ENCODE data around the gene HOMER3.

Gene HOMER3

DNA sequence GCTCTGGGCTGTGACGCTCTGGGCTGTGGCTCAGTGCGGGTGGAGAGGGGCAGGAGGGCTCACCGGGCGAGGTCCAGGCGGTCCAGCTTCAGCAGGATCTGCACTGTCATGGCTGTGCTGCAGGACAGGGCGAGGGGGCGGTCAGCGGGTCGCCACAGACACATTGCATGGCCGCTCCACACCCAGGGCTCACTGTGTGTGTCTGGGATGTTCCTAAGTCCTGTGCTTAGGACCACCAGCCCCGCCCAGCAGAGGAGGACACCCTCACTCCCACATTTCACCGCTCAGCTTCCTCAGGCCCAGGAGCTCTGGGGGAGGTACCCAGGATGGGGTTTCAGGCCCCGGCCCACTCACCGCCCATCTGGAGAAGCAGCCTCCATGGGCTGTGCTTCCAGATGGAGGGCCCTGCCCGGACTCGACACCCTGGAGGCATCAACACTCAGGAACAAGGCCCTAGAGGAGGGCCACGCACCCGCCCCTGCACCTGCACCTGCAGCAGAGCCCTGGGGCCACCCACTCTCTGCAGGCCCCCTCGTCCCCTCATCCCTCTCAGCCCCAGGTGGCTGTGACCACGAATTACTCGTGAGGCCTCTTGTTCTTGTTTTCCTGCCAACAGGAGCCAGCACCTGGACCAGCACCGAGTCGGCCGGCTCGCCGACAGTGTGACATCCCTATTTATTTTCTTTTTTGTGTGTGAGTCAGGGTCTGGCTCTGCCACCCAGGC lies 35.3 kb downstream of the HOMER3 start:
- Histone ChIP-seq H3K9me2 (ENCODE audit: low read depth, low read length) (no peaks in the 10 kb centered on the region), H3K4me1 (ENCODE audit: insufficient read depth, low read length, severe bottlenecking) (no peaks in the 10 kb centered on the region), H3K4me3 (ENCODE audit: low read depth, low read length, poor library complexity, severe bottlenecking) (no peak overlapping the region), H3K79me2 (ENCODE audit: insufficient read depth, low read length) (no peaks in the 10 kb centered on the region), H3F3A (ENCODE audit: insufficient read depth, low read length) (no peaks in the 10 kb centered on the region), H3K27me3 (ENCODE audit: insufficient read depth, low read length) (no peaks in the 10 kb centered on the region), H3K9ac (ENCODE audit: low read length) (no peak overlapping the region), H2AFZ (ENCODE audit: low read length) (no peak overlapping the region), H3K4me2 (ENCODE audit: low read length) (no peak overlapping the region), H3K27ac (ENCODE audit: low read depth, low read length, poor library complexity, severe bottlenecking) (no peak overlapping the region), H3K36me3 (ENCODE audit: insufficient read depth, low read length) (peaks cover 53% of the 10 kb centered on the region), H3K9me3 (ENCODE audit: low read length) (no peaks in the 10 kb centered on the region), H4K20me1 (ENCODE audit: insufficient read depth, low read length) (no peaks in the 10 kb centered on the region)
- no peak for TF ChIP-seq EZH2 (IDR thresholded peaks at IDR 0.05; ENCODE audit: borderline replicate concordance, low read length)
- TF ChIP-seq, protein P1, sequence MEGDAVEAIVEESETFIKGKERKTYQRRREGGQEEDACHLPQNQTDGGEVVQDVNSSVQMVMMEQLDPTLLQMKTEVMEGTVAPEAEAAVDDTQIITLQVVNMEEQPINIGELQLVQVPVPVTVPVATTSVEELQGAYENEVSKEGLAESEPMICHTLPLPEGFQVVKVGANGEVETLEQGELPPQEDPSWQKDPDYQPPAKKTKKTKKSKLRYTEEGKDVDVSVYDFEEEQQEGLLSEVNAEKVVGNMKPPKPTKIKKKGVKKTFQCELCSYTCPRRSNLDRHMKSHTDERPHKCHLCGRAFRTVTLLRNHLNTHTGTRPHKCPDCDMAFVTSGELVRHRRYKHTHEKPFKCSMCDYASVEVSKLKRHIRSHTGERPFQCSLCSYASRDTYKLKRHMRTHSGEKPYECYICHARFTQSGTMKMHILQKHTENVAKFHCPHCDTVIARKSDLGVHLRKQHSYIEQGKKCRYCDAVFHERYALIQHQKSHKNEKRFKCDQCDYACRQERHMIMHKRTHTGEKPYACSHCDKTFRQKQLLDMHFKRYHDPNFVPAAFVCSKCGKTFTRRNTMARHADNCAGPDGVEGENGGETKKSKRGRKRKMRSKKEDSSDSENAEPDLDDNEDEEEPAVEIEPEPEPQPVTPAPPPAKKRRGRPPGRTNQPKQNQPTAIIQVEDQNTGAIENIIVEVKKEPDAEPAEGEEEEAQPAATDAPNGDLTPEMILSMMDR (IDR thresholded peaks at IDR 0.05; ENCODE audit: low read length) = no peak

DNA sequence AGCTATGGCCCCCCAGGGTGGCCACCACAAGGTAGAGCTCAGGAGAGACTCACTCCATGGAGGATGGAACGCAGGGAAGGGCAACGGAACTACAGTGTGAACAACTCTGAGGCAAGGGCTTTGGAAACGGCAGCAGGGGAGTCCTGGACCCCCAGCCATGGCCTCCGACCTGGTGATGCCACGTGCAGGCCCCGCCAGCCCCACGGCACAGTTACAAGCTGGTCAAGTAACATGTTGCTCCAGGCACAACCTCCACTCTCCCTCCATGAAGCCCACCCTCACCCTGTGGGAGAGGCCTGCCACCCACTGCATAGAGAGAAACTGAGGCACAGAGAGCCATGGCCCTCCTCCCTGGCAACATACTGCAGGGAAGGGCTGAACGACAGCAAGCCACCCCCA lies 36.0 kb downstream of the HOMER3 start:
- TF ChIP-seq, protein P1 (IDR thresholded peaks at IDR 0.05; ENCODE audit: low read length) = no peak
- no peak for TF ChIP-seq EZH2 (IDR thresholded peaks at IDR 0.05; ENCODE audit: borderline replicate concordance, low read length)
- H3K9ac ChIP-seq (ENCODE audit: low read length) = no peak overlapping the region
- H3K9me2 ChIP-seq (ENCODE audit: low read depth, low read length) = no peaks in the 10 kb centered on the region
- H3K4me2 ChIP-seq (ENCODE audit: low read length) = no peak overlapping the region
- no peaks in the 10 kb centered on the region for H3K79me2 ChIP-seq (ENCODE audit: insufficient read depth, low read length)
- H3F3A ChIP-seq (ENCODE audit: insufficient read depth, low read length) = no peaks in the 10 kb centered on the region
- no peaks in the 10 kb centered on the region for H3K9me3 ChIP-seq (ENCODE audit: low read length)
- peaks cover 46% of the 10 kb centered on the region for H3K36me3 ChIP-seq (ENCODE audit: insufficient read depth, low read length)
- no peak overlapping the region for H3K27ac ChIP-seq (ENCODE audit: low read depth, low read length, poor library complexity, severe bottlenecking)
- no peaks in the 10 kb centered on the region for H3K4me1 ChIP-seq (ENCODE audit: insufficient read depth, low read length, severe bottlenecking)
- no peaks in the 10 kb centered on the region for H3K27me3 ChIP-seq (ENCODE audit: insufficient read depth, low read length)
- H3K4me3 ChIP-seq (ENCODE audit: low read depth, low read length, poor library complexity, severe bottlenecking) = no peak overlapping the region
- H4K20me1 ChIP-seq (ENCODE audit: insufficient read depth, low read length) = no peaks in the 10 kb centered on the region
- H2AFZ ChIP-seq (ENCODE audit: low read length) = no peak overlapping the region

DNA sequence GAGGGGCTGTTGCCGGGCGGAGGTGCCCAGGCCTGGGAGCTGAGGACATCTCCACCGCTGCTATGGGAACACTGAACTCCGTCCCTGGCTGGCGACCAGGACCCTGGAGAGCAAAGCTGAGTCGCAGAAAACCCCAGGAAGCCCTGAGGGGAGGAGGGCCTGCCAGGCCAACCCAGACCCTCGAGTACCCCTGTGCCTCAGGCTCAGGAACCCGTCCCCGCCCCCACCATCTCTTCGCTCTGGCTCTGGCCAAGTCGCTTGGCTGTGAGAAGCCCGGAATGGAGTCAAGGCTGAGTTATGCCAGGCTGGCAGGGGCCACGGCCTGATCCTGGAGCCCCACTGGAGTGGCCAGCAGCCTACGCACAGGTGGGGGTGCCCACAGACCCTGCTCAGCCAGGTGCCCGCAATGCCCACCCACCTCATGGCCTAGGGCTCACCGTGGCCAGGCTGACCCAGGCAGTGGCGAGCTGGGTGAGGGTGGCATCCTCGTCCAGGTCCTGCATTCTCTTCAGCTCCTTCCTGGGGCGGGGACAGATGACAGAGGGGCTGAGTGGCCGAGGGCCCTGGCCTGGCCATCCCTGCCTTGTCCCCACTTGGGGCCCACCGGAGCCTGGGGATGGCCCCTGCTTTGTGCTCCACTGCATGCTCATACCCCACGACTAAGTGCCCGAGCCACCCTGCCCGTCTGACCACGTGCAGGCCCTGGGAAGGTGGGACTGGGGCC lies 36.5 kb downstream of the HOMER3 start:
- Histone ChIP-seq H2AFZ (ENCODE audit: low read length) (no peak overlapping the region), H3K36me3 (ENCODE audit: insufficient read depth, low read length) (peaks cover 48% of the 10 kb centered on the region), H3K9me3 (ENCODE audit: low read length) (no peaks in the 10 kb centered on the region), H3K4me2 (ENCODE audit: low read length) (no peak overlapping the region), H3K9ac (ENCODE audit: low read length) (no peak overlapping the region), H3K4me3 (ENCODE audit: low read depth, low read length, poor library complexity, severe bottlenecking) (no peak overlapping the region), H3F3A (ENCODE audit: insufficient read depth, low read length) (no peaks in the 10 kb centered on the region), H3K9me2 (ENCODE audit: low read depth, low read length) (no peaks in the 10 kb centered on the region), H3K79me2 (ENCODE audit: insufficient read depth, low read length) (no peaks in the 10 kb centered on the region), H3K27ac (ENCODE audit: low read depth, low read length, poor library complexity, severe bottlenecking) (no peak overlapping the region), H3K27me3 (ENCODE audit: insufficient read depth, low read length) (no peaks in the 10 kb centered on the region), H4K20me1 (ENCODE audit: insufficient read depth, low read length) (no peaks in the 10 kb centered on the region), H3K4me1 (ENCODE audit: insufficient read depth, low read length, severe bottlenecking) (no peaks in the 10 kb centered on the region)
- TF ChIP-seq, protein P1 (IDR thresholded peaks at IDR 0.05; ENCODE audit: low read length) = no peak
- TF ChIP-seq EZH2 (IDR thresholded peaks at IDR 0.05; ENCODE audit: borderline replicate concordance, low read length) = no peak

Data from OCI-LY1 (cell line).